Osteocyte (in vitro differentiated cells): ENCODE results near the gene EIF3I. TPM values are rescaled to one million over a fixed set of nuclear protein-coding genes. Genes with fewer than 3 reads are reported as not detected.
A peak's percentile ranks its signal among the peaks of the same experiment; 100 is the strongest.

Experiments
- DNase-seq: peaks from one replicate; pipeline ENCODE4 v3.0.0; 2021; ENCODE audit warnings: mixed read lengths; ENCODE audit not compliant: unreplicated experiment; ENCODE audit errors: extremely low spot score
- H3K27ac Mint-ChIP-seq: one replicate; pipeline ENCODE4 v1.8.0; 2021; ENCODE audit warnings: mild to moderate bottlenecking, mixed read lengths; ENCODE audit not compliant: unreplicated experiment
- H3K27me3 Mint-ChIP-seq: one replicate; pipeline ENCODE4 v1.8.0; 2021; ENCODE audit warnings: mixed read lengths; ENCODE audit not compliant: unreplicated experiment
- H3K36me3 Mint-ChIP-seq: one replicate; pipeline ENCODE4 v1.8.0; 2021; ENCODE audit warnings: mixed read lengths; ENCODE audit not compliant: unreplicated experiment
- H3K4me1 Mint-ChIP-seq: one replicate; pipeline ENCODE4 v1.8.0; 2021; ENCODE audit warnings: mixed read lengths; ENCODE audit not compliant: unreplicated experiment
- H3K4me3 Mint-ChIP-seq: one replicate; pipeline ENCODE4 v1.8.0; 2021; ENCODE audit warnings: mild to moderate bottlenecking, moderate library complexity, mixed read lengths; ENCODE audit not compliant: unreplicated experiment
- H3K9me3 Mint-ChIP-seq: one replicate; pipeline ENCODE4 v1.8.0; 2021; ENCODE audit warnings: mixed read lengths; ENCODE audit not compliant: unreplicated experiment
- total RNA-seq: library from RNA; stranded (reverse); gene quantifications from 2 replicates; pipeline ENCODE4 v1.2.1, GENCODE V29; 2021
- TF ChIP-seq, protein P1 (sequence below): fragments of 200-600 bp; sonication (generic); IDR thresholded peaks from 2 replicates; pipeline ENCODE4 v1.5.0; 2021; ENCODE audit warnings: antibody characterized with exemption, mild to moderate bottlenecking, moderate library complexity

Gene EIF3I
- total RNA-seq, 1 donor from 2014 or later, result 163 TPM

DNA sequence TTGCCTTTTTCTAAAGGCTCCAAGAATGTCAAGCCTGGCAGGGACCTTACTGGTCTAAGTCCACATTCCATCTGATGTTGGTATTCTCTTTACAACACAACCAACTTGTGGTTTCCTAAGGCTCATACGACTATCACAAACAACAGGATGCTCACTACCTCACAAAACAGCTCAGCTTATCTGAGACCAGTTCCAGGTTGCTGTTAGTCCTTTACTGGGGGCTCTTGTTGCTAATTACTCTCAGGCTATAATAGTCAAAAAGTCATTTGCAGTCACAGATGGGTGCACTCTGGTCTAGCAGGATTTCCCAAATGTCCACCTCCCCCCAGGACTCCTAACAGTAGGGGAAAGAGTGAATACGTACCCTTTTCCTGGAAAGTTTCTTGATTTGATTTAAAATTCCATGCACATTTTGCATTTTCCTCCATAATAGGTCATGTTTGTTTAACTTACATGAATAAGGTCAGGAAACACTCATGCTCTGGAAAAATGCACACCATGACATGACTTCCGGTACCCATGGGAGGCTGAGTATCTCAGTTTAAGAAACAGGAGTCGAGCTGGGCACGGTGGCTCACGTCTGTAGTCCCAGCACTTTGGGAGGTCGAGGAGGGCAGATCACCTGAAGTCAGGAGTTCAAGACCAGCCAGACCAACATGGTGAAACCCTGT is 44.8 kb downstream of the EIF3I start:
- Mint-ChIP-seq H3K4me1 (peaks cover 13% of the 10 kb centered on the region), H3K36me3 (no peaks in the 10 kb centered on the region), H3K27ac (peak overlapping the region; percentile 78), H3K27me3 (peaks cover 3% of the 10 kb centered on the region), H3K4me3 (no peak overlapping the region), H3K9me3 (no peaks in the 10 kb centered on the region)
- TF ChIP-seq, protein P1, sequence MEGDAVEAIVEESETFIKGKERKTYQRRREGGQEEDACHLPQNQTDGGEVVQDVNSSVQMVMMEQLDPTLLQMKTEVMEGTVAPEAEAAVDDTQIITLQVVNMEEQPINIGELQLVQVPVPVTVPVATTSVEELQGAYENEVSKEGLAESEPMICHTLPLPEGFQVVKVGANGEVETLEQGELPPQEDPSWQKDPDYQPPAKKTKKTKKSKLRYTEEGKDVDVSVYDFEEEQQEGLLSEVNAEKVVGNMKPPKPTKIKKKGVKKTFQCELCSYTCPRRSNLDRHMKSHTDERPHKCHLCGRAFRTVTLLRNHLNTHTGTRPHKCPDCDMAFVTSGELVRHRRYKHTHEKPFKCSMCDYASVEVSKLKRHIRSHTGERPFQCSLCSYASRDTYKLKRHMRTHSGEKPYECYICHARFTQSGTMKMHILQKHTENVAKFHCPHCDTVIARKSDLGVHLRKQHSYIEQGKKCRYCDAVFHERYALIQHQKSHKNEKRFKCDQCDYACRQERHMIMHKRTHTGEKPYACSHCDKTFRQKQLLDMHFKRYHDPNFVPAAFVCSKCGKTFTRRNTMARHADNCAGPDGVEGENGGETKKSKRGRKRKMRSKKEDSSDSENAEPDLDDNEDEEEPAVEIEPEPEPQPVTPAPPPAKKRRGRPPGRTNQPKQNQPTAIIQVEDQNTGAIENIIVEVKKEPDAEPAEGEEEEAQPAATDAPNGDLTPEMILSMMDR, result no peak
- DNase-seq, result no peak

DNA sequence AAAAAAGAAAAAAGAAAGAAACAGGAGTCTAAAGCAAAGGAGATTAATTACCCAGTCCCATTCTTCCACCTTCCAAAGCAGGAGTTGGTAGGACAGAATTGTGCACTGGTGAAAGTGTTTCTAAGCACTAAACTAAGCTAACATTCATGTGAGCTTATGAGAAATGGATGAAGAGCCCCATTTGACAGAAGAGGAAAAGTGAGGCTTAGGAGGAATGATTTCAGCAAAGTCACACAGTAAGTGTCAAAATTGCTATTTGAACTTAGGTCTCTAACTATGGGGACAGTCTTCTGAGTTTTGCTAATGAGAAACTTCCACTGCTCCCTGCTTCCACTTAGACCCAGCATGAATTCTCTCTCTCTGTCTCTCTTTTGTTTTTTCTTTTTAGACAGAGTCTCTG is 47.5 kb downstream of the EIF3I start:
- Mint-ChIP-seq H3K36me3 (no peaks in the 10 kb centered on the region), H3K27ac (no peak overlapping the region), H3K9me3 (no peaks in the 10 kb centered on the region), H3K27me3 (peaks cover 16% of the 10 kb centered on the region), H3K4me1 (peaks cover 14% of the 10 kb centered on the region), H3K4me3 (no peak overlapping the region)
- TF ChIP-seq, protein P1, result no peak
- DNase-seq, result no peak

DNA sequence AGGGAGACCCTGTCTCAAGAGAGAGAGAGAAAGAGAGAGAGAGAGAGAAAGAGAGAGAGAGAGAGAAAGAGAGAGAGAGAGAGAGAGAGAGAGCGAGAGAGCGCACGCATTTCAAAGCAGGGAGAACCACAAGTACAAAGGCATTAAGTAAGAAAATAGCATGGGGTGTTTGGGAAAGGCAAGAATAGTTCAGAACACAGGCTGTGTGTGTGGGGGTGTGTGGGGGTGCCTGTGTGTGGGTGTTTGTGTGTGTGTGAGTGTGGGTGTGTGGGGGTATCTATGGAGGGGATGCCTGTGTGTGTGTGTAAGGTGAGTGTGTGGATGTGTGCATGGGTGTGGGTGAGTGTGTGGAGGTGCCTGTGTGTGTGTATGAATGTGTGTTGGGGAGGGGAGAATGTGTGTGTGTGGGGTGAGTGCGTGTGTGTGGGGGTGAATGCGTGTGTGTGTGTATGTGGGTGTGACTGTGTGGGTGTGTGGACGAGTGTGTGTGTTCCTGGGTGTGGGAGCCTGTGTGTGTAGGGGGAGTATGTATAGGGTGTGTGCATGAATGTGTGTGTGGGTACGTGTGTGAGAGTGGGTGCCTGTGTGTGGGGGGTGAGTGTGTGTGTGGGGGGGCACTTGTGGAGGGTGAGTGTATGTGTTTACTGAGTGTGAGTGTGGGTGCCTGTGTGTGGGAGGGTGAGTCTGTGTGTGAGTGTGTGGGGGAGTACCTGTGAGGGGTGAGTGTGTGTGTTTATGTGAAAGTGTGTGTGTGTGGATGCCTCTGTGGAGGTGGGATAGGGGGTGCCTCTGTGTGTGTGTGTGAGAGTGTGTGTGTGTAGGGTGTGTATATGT is 50.6 kb downstream of the EIF3I start:
- TF ChIP-seq, protein P1, result no peak
- Mint-ChIP-seq H3K4me1 (peaks cover 5% of the 10 kb centered on the region), H3K4me3 (no peak overlapping the region), H3K27me3 (peaks cover 16% of the 10 kb centered on the region), H3K9me3 (no peaks in the 10 kb centered on the region), H3K36me3 (no peaks in the 10 kb centered on the region), H3K27ac (no peak overlapping the region)
- no peak for DNase-seq

DNA sequence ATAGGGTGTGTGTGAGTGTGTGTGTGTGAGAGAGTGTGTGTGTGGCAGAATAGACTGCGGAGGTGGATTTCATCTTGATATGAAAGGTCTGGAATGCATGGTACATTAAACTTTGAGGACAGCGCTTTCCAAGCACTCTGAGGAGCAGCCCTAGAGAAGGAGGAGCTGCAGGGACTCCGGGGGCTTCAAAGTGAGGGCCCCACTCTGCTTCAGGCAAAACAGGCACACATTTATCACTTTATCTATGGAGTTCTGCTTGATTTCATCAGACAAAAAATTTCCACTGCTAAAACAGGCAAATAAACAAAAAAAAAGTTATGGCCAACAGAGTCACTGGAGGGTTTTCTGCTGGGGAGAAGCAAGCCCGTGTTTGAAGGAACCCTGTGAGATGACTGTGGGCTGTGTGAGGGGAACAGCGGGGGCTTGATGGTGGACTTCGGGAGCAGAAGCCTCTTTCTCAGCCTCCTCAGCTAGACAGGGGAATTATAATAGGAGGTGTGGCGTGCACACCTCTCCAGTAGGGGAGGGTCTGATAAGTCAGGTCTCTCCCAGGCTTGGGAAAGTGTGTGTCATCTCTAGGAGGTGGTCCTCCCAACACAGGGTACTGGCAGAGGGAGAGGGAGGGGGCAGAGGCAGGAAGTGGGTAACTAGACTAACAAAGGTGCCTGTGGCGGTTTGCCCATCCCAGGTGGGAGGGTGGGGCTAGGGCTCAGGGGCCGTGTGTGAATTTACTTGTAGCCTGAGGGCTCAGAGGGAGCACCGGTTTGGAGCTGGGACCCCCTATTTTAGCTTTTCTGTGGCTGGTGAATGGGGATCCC is 51.4 kb downstream of the EIF3I start:
- no peaks in the 10 kb centered on the region for H3K36me3 Mint-ChIP-seq
- TF ChIP-seq, protein P1, result no peak
- peaks cover 16% of the 10 kb centered on the region for H3K27me3 Mint-ChIP-seq
- no peaks in the 10 kb centered on the region for H3K9me3 Mint-ChIP-seq
- no peak for DNase-seq
- H3K27ac Mint-ChIP-seq, result no peak overlapping the region
- H3K4me1 Mint-ChIP-seq, result peaks cover 5% of the 10 kb centered on the region
- H3K4me3 Mint-ChIP-seq, result no peak overlapping the region
